Natural killer cell (primary cell): ENCODE measurements around the gene EXOC3L4. TPM values are rescaled to one million over a fixed set of nuclear protein-coding genes. Genes with fewer than 3 reads are reported as not detected.
A peak's percentile ranks its signal among the peaks of the same experiment; 100 is the strongest.

Source experiments
- ATAC-seq, 3 donors: fragments of 150-1000 bp in 2 of 3; fragments of 200-7000 bp in 1 of 3; cut with Tn5 transposase; 1 replicate in 1 of 3; 2 replicates in 2 of 3; pipeline ENCODE4 v1.10.0; 2021; ENCODE audit warnings: mild to moderate bottlenecking in 2 of 3, moderate library complexity in 2 of 3
- DNase-seq, 2 donors: peaks; one replicate each; pipeline versions ENCODE4 v3.0.0 to v3.0.0-alpha.2; 2013 to 2021; ENCODE audit warnings: mixed read lengths in 1 of 2
- H3K27ac ChIP-seq: one replicate; pipeline ENCODE4 v1.5.1; 2013; ENCODE audit warnings: mild to moderate bottlenecking, low read length
- H3K27me3 ChIP-seq: one replicate; pipeline ENCODE4 v1.6.1; 2013; ENCODE audit warnings: low read length; ENCODE audit not compliant: control insufficient read depth, insufficient read depth
- H3K36me3 ChIP-seq: one replicate; pipeline ENCODE4 v1.6.1; 2013; ENCODE audit warnings: low read length; ENCODE audit not compliant: control insufficient read depth, insufficient read depth
- H3K4me1 ChIP-seq: one replicate; pipeline ENCODE4 v1.6.1; 2013; ENCODE audit warnings: low read length; ENCODE audit not compliant: control insufficient read depth, insufficient read depth
- H3K4me3 ChIP-seq: one replicate; pipeline ENCODE4 v1.5.1; 2013; ENCODE audit warnings: low read length
- H3K9me3 ChIP-seq: one replicate; pipeline ENCODE4 v1.6.1; 2013; ENCODE audit warnings: low read length; ENCODE audit not compliant: control insufficient read depth, insufficient read depth
- H3K27ac Mint-ChIP-seq, 2 donors: one replicate each; pipeline ENCODE4 v1.8.0; 2022; ENCODE audit warnings: mild to moderate bottlenecking in 2 of 2, mixed read lengths in 2 of 2, moderate library complexity in 1 of 2
- H3K27me3 Mint-ChIP-seq, 2 donors: one replicate each; pipeline ENCODE4 v1.8.0; 2022; ENCODE audit warnings: low read depth in 2 of 2, mixed read lengths in 2 of 2
- H3K36me3 Mint-ChIP-seq: one replicate; pipeline ENCODE4 v1.8.0; 2022; ENCODE audit warnings: mixed read lengths
- H3K4me1 Mint-ChIP-seq, 2 donors: one replicate each; pipeline ENCODE4 v1.8.0; 2022; ENCODE audit warnings: mixed read lengths in 2 of 2
- H3K4me3 Mint-ChIP-seq: one replicate; pipeline ENCODE4 v1.8.0; 2022; ENCODE audit warnings: mild to moderate bottlenecking, moderate library complexity, mixed read lengths
- H3K9me3 Mint-ChIP-seq, 2 donors: one replicate each; pipeline ENCODE4 v1.8.0; 2022; ENCODE audit warnings: mixed read lengths in 2 of 2
- CTCF ChIP-seq: fragments of 200-600 bp; IDR thresholded peaks from one replicate; pipeline ENCODE4 v1.8.0; 2022; ENCODE audit warnings: antibody characterized with exemption
- WGBS: methylation state at CpG from one replicate; pipeline ENCODE4 v1.1.7; 2013; ENCODE audit warnings: missing lambda C conversion rate; ENCODE audit not compliant: insufficient coverage; 5-methylcytosine and 5-hydroxymethylcytosine counted together
- intact Hi-C: fragments of 100-400 bp; cut with micrococcal nuclease; formaldehyde crosslinking; loops from one replicate; pipeline ENCODE4 v1.14.2; 2022
- total RNA-seq, 4 donors: library from RNA; stranded (reverse); fragments of 120-200 nt in 1 of 4; gene quantifications; one replicate each; pipeline versions ENCODE4 v1.2.3 to v1.2.4, GENCODE V29; 2013 to 2022

EXOC3L4 gene
- total RNA-seq, 3 donors from 2014 or later (not counting 1 experiment from before 2014, with no cell fraction given): not detected

- Histone ChIP-seq H3K4me1 (peaks cover 14% of the 10 kb centered on the region), H3K27me3 (peaks cover 8% of the 10 kb centered on the region), H3K27ac (no peak within 1 kb of the TSS), H3K4me3 (peak within 1 kb of the TSS; percentile 13), H3K9me3 (no peaks in the 10 kb centered on the region), H3K36me3 (no peaks in the 10 kb centered on the region)
- peaks cover 6 to 13% of the 10 kb centered on the region in 2 donors for H3K4me1 Mint-ChIP-seq
- peak; percentile 77 to 86 (median 84) for ATAC-seq
- no peaks in the 10 kb centered on the region for H3K36me3 Mint-ChIP-seq
- peak within 1 kb of the TSS; percentile 60 for H3K4me3 Mint-ChIP-seq
- H3K9me3 Mint-ChIP-seq: no peaks in the 10 kb centered on the region
- peaks cover 34 to 38% of the 10 kb centered on the region in 2 donors for H3K27me3 Mint-ChIP-seq
- intact Hi-C loops: no loop called here
- DNase-seq: peak; percentile 31 to 72
- H3K27ac Mint-ChIP-seq: no peak within 1 kb of the TSS
- no peak for TF ChIP-seq CTCF
- WGBS: 2% methylated on average over 102 of the region's 113 CpGs
These were observed 37.0 kb upstream of the EXOC3L4 start, which contains the start of gene CDC42BPB for GRCh38 chr14:103057372-103058163. CDC42BPB (minus strand) TSS chr14:103057549; CDS start chr14:103057173, 376 bp downstream.

- no peaks in the 10 kb centered on the region for H3K9me3 ChIP-seq
- peaks cover 6 to 13% of the 10 kb centered on the region in 2 donors for H3K4me1 Mint-ChIP-seq
- H3K4me1 ChIP-seq: peaks cover 14% of the 10 kb centered on the region
- no peak for DNase-seq
- 58% methylated on average over 36 of the region's 39 CpGs for WGBS
- H3K9me3 Mint-ChIP-seq: no peaks in the 10 kb centered on the region
- TF ChIP-seq CTCF: no peak
- no peaks in the 10 kb centered on the region for H3K36me3 ChIP-seq
- intact Hi-C loops: no loop called here
- peak overlapping the region; percentile 50 for H3K4me3 Mint-ChIP-seq
- no peak for ATAC-seq
- no peak overlapping the region for H3K27ac Mint-ChIP-seq
- H3K27me3 ChIP-seq: peaks cover 8% of the 10 kb centered on the region
- no peaks in the 10 kb centered on the region for H3K36me3 Mint-ChIP-seq
- no peak overlapping the region for H3K27ac ChIP-seq
- peak overlapping the region; percentile 7 for H3K4me3 ChIP-seq
- H3K27me3 Mint-ChIP-seq: peaks cover 35 to 38% of the 10 kb centered on the region in 2 donors
These were observed 36.1 kb upstream of the EXOC3L4 start for GRCh38 chr14:103058164-103059055.

GRCh38 chr14:103059556-103059955 is 35.0 kb upstream of the EXOC3L4 start:
- peaks cover 6 to 13% of the 10 kb centered on the region in 2 donors for H3K4me1 Mint-ChIP-seq
- H3K4me1 ChIP-seq: peaks cover 14% of the 10 kb centered on the region
- no peak overlapping the region for H3K4me3 ChIP-seq
- H3K36me3 Mint-ChIP-seq: no peaks in the 10 kb centered on the region
- peaks cover 34% of the 10 kb centered on the region in 2 donors for H3K27me3 Mint-ChIP-seq
- 81% methylated on average over 3 of the region's 5 CpGs for WGBS
- intact Hi-C loops: no loop called here
- H3K9me3 ChIP-seq: no peaks in the 10 kb centered on the region
- no peak overlapping the region for H3K4me3 Mint-ChIP-seq
- H3K27ac Mint-ChIP-seq: no peak overlapping the region
- H3K27ac ChIP-seq: no peak overlapping the region
- H3K36me3 ChIP-seq: no peaks in the 10 kb centered on the region
- TF ChIP-seq CTCF: no peak
- no peaks in the 10 kb centered on the region for H3K9me3 Mint-ChIP-seq
- H3K27me3 ChIP-seq: peaks cover 8% of the 10 kb centered on the region
- ATAC-seq (no peak), DNase-seq (no peak)
